Left ventricle myocardium superior (tissue), 1 donor: ENCODE measurements around the gene TMEM237. TPM values are rescaled to one million over a fixed set of nuclear protein-coding genes. Genes with fewer than 3 reads are reported as not detected.

Experiments used
- ATAC-seq: fragments of 200-7000 bp; cut with Tn5 transposase; one replicate; pipeline ENCODE4 v1.9.1; 2020; ENCODE audit warnings: mild to moderate bottlenecking, moderate library complexity
- DNase-seq: peaks from one replicate; pipeline ENCODE4 v3.0.0-alpha.2; 2020
- intact Hi-C: fragments of 100-400 bp; cut with micrococcal nuclease; formaldehyde crosslinking; loops from one replicate; pipeline ENCODE4 v1.11.0; 2022
- total RNA-seq: library from RNA; stranded (reverse); fragmentation: NEBNext Ultra II Directional; extraction: Animal tissue kit (Norgen Biotek cat#: 25700); gene quantifications from one replicate; pipeline ENCODE4 v1.2.1, GENCODE V29; 2021
- donor health status: DM: no; HTN: yes; CAD: no; lungs with severe emphysema.

The TMEM237 gene
- total RNA-seq, 1 donor from 2014 or later, result 14.0 TPM

GRCh38 chr2:201647431-201647830, 4.1 kb upstream of the TMEM237 start:
- DNase-seq (no peak), ATAC-seq (no peak)
- intact Hi-C loops, result no loop called here

GRCh38 chr2:201644001-201644400, 698 bp upstream of the TMEM237 start:
- intact Hi-C loops, result no loop called here
- peak; percentile 6 for ATAC-seq
- DNase-seq, result no peak

GRCh38 chr2:201642579-201643215, 606 bp downstream of the TMEM237 start:
- DNase-seq (peak; percentile 90), ATAC-seq (peak; percentile 94)
- intact Hi-C loops, result no loop called here

GRCh38 chr2:201642086-201642578, 1.2 kb downstream of the TMEM237 start:
- ATAC-seq, result peak; percentile 32
- intact Hi-C loops, result no loop called here
- no peak for DNase-seq

GRCh38 chr2:201639205-201639604, 4.1 kb downstream of the TMEM237 start:
- intact Hi-C loops, result no loop called here

GRCh38 chr2:201638326-201638725, 5.0 kb downstream of the TMEM237 start:
- intact Hi-C loops, result no loop called here

More at GRCh38 chr2:201639205-201639604, 4.1 kb downstream of the TMEM237 start:
- ATAC-seq (no peak), DNase-seq (no peak)

GRCh38 chr2:201633661-201634249, 9.5 kb downstream of the TMEM237 start:
- DNase-seq, result no peak
- no peak for ATAC-seq
- intact Hi-C loops, result no loop called here

More at GRCh38 chr2:201638326-201638725, 5.0 kb downstream of the TMEM237 start:
- no peak for DNase-seq
- ATAC-seq, result no peak

GRCh38 chr2:201631041-201631440, 12.3 kb downstream of the TMEM237 start:
- intact Hi-C loops, result no loop called here
- no peak for ATAC-seq

GRCh38 chr2:201630577-201630976, 12.7 kb downstream of the TMEM237 start:
- intact Hi-C loops, result no loop called here
- ATAC-seq (no peak), DNase-seq (no peak)

More at GRCh38 chr2:201631041-201631440, 12.3 kb downstream of the TMEM237 start:
- no peak for DNase-seq

GRCh38 chr2:201628545-201628944, 14.8 kb downstream of the TMEM237 start:
- DNase-seq, result no peak
- peak; percentile 72 for ATAC-seq

GRCh38 chr2:201622306-201622970, 20.9 kb downstream of the TMEM237 start:
- intact Hi-C loops, result no loop called here
- no peak for ATAC-seq
- no peak for DNase-seq

More at GRCh38 chr2:201628545-201628944, 14.8 kb downstream of the TMEM237 start:
- intact Hi-C loops, result no loop called here

- intact Hi-C loops, result no loop called here
- peak; percentile 12 for ATAC-seq
- no peak for DNase-seq
Observed at GRCh38 chr2:201621293-201621999, 21.9 kb downstream of the TMEM237 start.

GRCh38 chr2:201618744-201619662, 24.3 kb downstream of the TMEM237 start:
- ATAC-seq (peak; percentile 98), DNase-seq (peak; percentile 89)
- intact Hi-C loops, result no loop called here

GRCh38 chr2:201608021-201608420, 35.3 kb downstream of the TMEM237 start:
- intact Hi-C loops, result no loop called here
- DNase-seq (no peak), ATAC-seq (no peak)

- ATAC-seq (no peak), DNase-seq (no peak)
- intact Hi-C loops, result no loop called here
Observed at GRCh38 chr2:201607568-201607967, 35.7 kb downstream of the TMEM237 start.

- DNase-seq, result no peak
- intact Hi-C loops, result no loop called here
- ATAC-seq, result no peak
Observed at GRCh38 chr2:201600906-201601305, 42.4 kb downstream of the TMEM237 start.

GRCh38 chr2:201597397-201597796, 45.9 kb downstream of the TMEM237 start:
- DNase-seq (no peak), ATAC-seq (no peak)
- intact Hi-C loops, result no loop called here

GRCh38 chr2:201580486-201580885, 62.8 kb downstream of the TMEM237 start:
- no peak for ATAC-seq
- intact Hi-C loops, result no loop called here
- no peak for DNase-seq

- intact Hi-C loops, result no loop called here
- DNase-seq (no peak), ATAC-seq (no peak)
Observed at GRCh38 chr2:201579536-201579935, 63.8 kb downstream of the TMEM237 start.
